Neuronal stem cell (in vitro differentiated cells): ENCODE results near the gene STK10.
"Not testable (repeated sequence)": the region's sequence is repeated elsewhere in the genome, so short reads cannot be mapped to it uniquely, and the experiment has no call there.

Source experiments
- DNase-seq: peaks from one replicate; pipeline ENCODE4 v3.0.0-alpha.2; 2013; ENCODE audit warnings: low spot score
- H2AFZ ChIP-seq: one replicate; pipeline ENCODE4 v1.6.1; 2013; ENCODE audit warnings: mild to moderate bottlenecking, low read length, inconsistent platforms
- H2AK5ac ChIP-seq: 2 replicates; pipeline ENCODE4 v1.6.1; 2013; ENCODE audit warnings: low read depth, mild to moderate bottlenecking, inconsistent platforms, low read length, moderate library complexity, mixed read lengths
- H2BK120ac ChIP-seq: 2 replicates; pipeline ENCODE4 v1.6.1; 2013; ENCODE audit warnings: low read depth, mild to moderate bottlenecking, inconsistent platforms, low read length, moderate library complexity, mixed read lengths
- H2BK12ac ChIP-seq: one replicate; pipeline ENCODE4 v1.6.1; 2013; ENCODE audit warnings: low read length, inconsistent platforms
- H2BK15ac ChIP-seq: 2 replicates; pipeline ENCODE4 v1.6.1; 2013; ENCODE audit warnings: mild to moderate bottlenecking, low read length, inconsistent platforms, mixed read lengths
- H2BK5ac ChIP-seq: one replicate; pipeline ENCODE4 v1.6.1; 2013; ENCODE audit warnings: inconsistent platforms, mild to moderate bottlenecking, low read length, moderate library complexity
- H3K14ac ChIP-seq: one replicate; pipeline ENCODE4 v1.6.1; 2013; ENCODE audit warnings: low read length, inconsistent platforms
- H3K18ac ChIP-seq: 2 replicates; pipeline ENCODE4 v1.6.1; 2013; ENCODE audit warnings: low read length, inconsistent platforms
- H3K23ac ChIP-seq: 2 replicates; pipeline ENCODE4 v1.6.1; 2013; ENCODE audit warnings: low read depth, mild to moderate bottlenecking, mixed read lengths, low read length, inconsistent platforms; ENCODE audit not compliant: poor library complexity
- H3K27ac ChIP-seq: replicated peaks from 3 replicates; pipeline ENCODE4 v1.5.1; 2013; ENCODE audit warnings: low read length, inconsistent platforms
- H3K27me3 ChIP-seq, 3 experiments: 2 replicates each; pipeline ENCODE4 v1.6.1; 2013; ENCODE audit warnings: low read length in 3 of 3, mild to moderate bottlenecking in 2 of 3, inconsistent platforms in 1 of 3, low read depth in 1 of 3, mixed read lengths in 1 of 3, moderate library complexity in 1 of 3; ENCODE audit not compliant: control insufficient read depth in 3 of 3, insufficient read depth in 3 of 3
- H3K36me3 ChIP-seq, 2 donors: replicated peaks in 1 of 2; 2 replicates each; pipeline ENCODE4 v1.6.1; 2013; ENCODE audit warnings: low read length in 2 of 2; ENCODE audit not compliant: control insufficient read depth in 2 of 2, insufficient read depth in 2 of 2
- H3K4ac ChIP-seq: 2 replicates; pipeline ENCODE4 v1.6.1; 2013; ENCODE audit warnings: inconsistent platforms, mild to moderate bottlenecking, low read length, moderate library complexity
- H3K4me1 ChIP-seq, 2 donors: 1 replicate in 1 of 2; 2 replicates in 1 of 2; pipeline ENCODE4 v1.6.1; 2013; ENCODE audit warnings: low read length in 2 of 2, low read depth in 1 of 2; ENCODE audit not compliant: control insufficient read depth in 2 of 2, insufficient read depth in 1 of 2
- H3K4me2 ChIP-seq: one replicate; pipeline ENCODE4 v1.6.1; 2013; ENCODE audit warnings: mild to moderate bottlenecking, low read length, inconsistent platforms; ENCODE audit not compliant: insufficient read depth, poor library complexity, severe bottlenecking
- H3K4me3 ChIP-seq, 2 donors: 2 replicates each; pipeline ENCODE4 v1.5.1; 2013; ENCODE audit warnings: low read length in 2 of 2, mild to moderate bottlenecking in 2 of 2, inconsistent platforms in 1 of 2, moderate library complexity in 1 of 2
- H3K79me1 ChIP-seq: one replicate; pipeline ENCODE4 v1.6.1; 2013; ENCODE audit warnings: low read depth, mild to moderate bottlenecking, inconsistent platforms, low read length, moderate library complexity
- H3K9ac ChIP-seq: one replicate; pipeline ENCODE4 v1.6.1; 2013; ENCODE audit warnings: mild to moderate bottlenecking, low read depth, low read length, inconsistent platforms; ENCODE audit not compliant: poor library complexity
- H3K9me3 ChIP-seq, 2 donors: replicated peaks in 1 of 2; 2 replicates each; pipeline versions ENCODE3 to v1.6.1; 2013; ENCODE audit warnings: low read length in 2 of 2, mild to moderate bottlenecking in 2 of 2, inconsistent platforms in 1 of 2, low read depth in 1 of 2, mixed read lengths in 1 of 2, moderate library complexity in 1 of 2; ENCODE audit not compliant: control insufficient read depth in 2 of 2, insufficient read depth in 1 of 2
- H4K8ac ChIP-seq: one replicate; pipeline ENCODE4 v1.6.1; 2013; ENCODE audit warnings: low read depth, mild to moderate bottlenecking, inconsistent platforms, low read length, moderate library complexity
- H4K91ac ChIP-seq: one replicate; pipeline ENCODE4 v1.6.1; 2013; ENCODE audit warnings: low read length, low read depth, mild to moderate bottlenecking, inconsistent platforms; ENCODE audit not compliant: poor library complexity
- WGBS, 2 donors: extraction: QIAGEN DNeasy Blood & Tissue Kit; methylation state at CpG; one replicate each; pipeline ENCODE4 v1.1.7; 2013; ENCODE audit warnings: missing lambda C conversion rate in 2 of 2, mixed read lengths in 1 of 2; ENCODE audit not compliant: insufficient read length in 2 of 2, insufficient replicate concordance in 1 of 2; ENCODE audit errors: extremely low coverage in 2 of 2; 5-methylcytosine and 5-hydroxymethylcytosine counted together

The STK10 gene

DNA sequence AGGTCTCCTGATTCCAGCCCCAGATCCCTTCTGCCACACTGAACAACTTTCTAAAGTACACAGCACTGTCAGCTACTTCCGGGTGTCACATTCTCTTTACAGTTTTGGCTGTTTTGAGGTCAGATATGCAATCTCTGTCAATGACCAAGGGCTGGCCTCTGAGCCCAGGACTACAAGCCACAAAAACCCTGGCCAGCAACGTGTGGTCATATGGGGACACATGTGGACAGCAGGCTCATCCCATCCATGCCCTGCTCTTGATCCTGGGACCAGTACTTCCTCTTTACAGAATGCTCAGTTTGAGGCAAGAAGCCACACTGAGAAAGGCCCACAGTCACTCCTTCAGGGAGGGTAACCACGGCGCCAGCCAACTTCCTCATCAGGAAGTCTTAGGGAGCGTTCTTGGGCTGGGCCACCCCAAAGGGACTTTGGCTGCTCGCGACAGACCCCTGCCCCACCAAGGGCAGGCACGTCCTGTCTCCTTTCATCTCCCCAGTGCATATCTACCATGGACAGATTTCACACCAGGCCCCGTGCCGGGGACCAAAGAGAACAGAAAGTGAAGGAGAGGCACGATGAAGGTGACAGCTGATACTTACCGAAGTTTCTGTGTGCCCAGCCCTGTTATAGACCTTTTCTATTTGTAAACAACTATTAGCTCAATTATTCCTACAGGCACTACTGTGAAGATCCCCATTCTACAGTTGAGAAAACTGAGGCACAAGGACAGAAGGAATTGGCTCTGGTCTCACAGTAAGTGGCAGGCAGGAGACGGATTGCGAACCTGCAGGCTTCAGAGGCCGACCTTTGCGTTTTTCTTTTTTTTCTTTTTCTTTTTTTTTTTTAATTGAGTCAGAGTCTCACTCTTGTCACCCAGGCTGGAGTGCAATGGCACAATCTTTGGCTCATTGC lies 37.3 kb downstream of the STK10 start:
- Histone ChIP-seq H3K27me3 (no peaks in the 10 kb centered on the region), H4K8ac (no peak overlapping the region), H3K4ac (no peak overlapping the region), H3K14ac (no peak overlapping the region), H2BK5ac (no peak overlapping the region), H3K4me1 (peaks cover 0 to 3% of the 10 kb centered on the region in 2 donors), H2AFZ (no peak overlapping the region), H4K91ac (no peak overlapping the region), H3K79me1 (no peaks in the 10 kb centered on the region), H3K9me3 (no peaks in the 10 kb centered on the region), H3K4me3 (no peak overlapping the region), H2AK5ac (no peak overlapping the region), H3K23ac (peak overlapping the region; percentile 44), H2BK15ac (no peak overlapping the region), H3K36me3 (peaks cover 0 to 8% of the 10 kb centered on the region in 2 donors), H3K27ac (no peak overlapping the region), H3K18ac (peak overlapping the region; percentile 74), H3K9ac (no peak overlapping the region), H2BK120ac (no peak overlapping the region), H2BK12ac (no peak overlapping the region), H3K4me2 (no peak overlapping the region)
- whole genome bisulfite sequencing, 2 donors: no CpG with 5 or more reads among the region's 16 CpGs
- DNase-seq: no peak

DNA sequence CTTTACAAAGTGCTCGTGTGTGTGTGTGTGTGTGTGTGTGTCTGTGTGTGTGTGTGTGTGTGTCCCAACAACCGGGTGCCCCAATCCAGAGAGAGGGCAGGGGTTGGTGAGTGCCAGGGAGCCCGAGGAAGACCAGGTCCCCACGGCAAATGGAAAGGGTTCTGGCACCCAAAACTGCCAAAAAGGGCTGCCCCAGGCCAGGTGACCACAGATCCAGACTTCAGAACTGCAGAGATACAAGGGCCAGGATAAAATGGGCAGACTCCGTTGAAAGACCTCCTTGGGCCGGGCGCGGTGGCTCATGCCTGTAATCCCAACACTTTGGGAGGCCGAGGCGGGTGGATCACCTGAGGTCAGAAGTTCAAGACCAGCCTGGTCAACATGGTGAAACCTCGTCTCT lies 38.5 kb downstream of the STK10 start:
- H3K4me2 ChIP-seq, H3K9ac ChIP-seq, H3K14ac ChIP-seq, H3K79me1 ChIP-seq, H3K4me1 ChIP-seq, DNase-seq, H3K27ac ChIP-seq, H3K4me3 ChIP-seq, H2AFZ ChIP-seq, H3K9me3 ChIP-seq, H2BK120ac ChIP-seq, H4K8ac ChIP-seq, H2AK5ac ChIP-seq, H2BK15ac ChIP-seq, H3K36me3 ChIP-seq, H4K91ac ChIP-seq, H3K4ac ChIP-seq, H2BK5ac ChIP-seq, H2BK12ac ChIP-seq, H3K27me3 ChIP-seq, H3K23ac ChIP-seq, H3K18ac ChIP-seq: not testable (repeated sequence)
- WGBS, 2 donors: no CpG with 5 or more reads among the region's 11 CpGs

DNA sequence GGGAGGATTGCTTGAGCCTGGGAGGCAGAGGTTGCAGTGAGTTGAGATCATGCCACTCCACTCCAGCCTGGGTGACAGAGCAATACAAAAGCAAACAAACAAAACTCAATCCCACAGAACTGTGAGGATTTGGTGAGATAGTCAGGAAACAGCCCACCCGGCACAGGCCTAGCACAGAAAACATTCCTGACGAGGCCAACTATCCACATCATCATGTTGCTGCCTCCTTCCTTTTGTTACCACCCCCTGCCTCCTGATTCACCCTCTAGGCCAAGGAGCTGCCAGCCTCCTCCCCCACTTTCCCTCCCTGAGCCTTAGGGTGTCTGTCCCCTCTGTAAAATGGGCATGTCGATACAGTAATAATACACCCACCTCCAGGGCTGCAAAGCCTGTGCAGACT lies 39.0 kb downstream of the STK10 start:
- no peak overlapping the region for H3K23ac ChIP-seq
- H2BK15ac ChIP-seq: no peak overlapping the region
- H3K79me1 ChIP-seq: no peaks in the 10 kb centered on the region
- no peak overlapping the region for H4K91ac ChIP-seq
- H3K4me2 ChIP-seq: no peak overlapping the region
- H2BK5ac ChIP-seq: no peak overlapping the region
- no peak overlapping the region for H2AK5ac ChIP-seq
- H3K14ac ChIP-seq: no peak overlapping the region
- no peak overlapping the region for H2BK12ac ChIP-seq
- H3K4me3 ChIP-seq: no peak overlapping the region
- H3K4me1 ChIP-seq: peaks cover 0 to 7% of the 10 kb centered on the region in 2 donors
- H3K27ac ChIP-seq: no peak overlapping the region
- H2BK120ac ChIP-seq: no peak overlapping the region
- H2AFZ ChIP-seq: no peak overlapping the region
- no peak overlapping the region for H3K18ac ChIP-seq
- H3K9ac ChIP-seq: no peak overlapping the region
- H3K27me3 ChIP-seq: no peaks in the 10 kb centered on the region
- no CpG with 5 or more reads among the region's 3 CpGs for WGBS, 2 donors
- H3K36me3 ChIP-seq: peaks cover 0 to under 1% of the 10 kb centered on the region in 2 donors
- H3K9me3 ChIP-seq: no peaks in the 10 kb centered on the region
- no peak overlapping the region for H3K4ac ChIP-seq
- no peak for DNase-seq
- H4K8ac ChIP-seq: no peak overlapping the region

DNA sequence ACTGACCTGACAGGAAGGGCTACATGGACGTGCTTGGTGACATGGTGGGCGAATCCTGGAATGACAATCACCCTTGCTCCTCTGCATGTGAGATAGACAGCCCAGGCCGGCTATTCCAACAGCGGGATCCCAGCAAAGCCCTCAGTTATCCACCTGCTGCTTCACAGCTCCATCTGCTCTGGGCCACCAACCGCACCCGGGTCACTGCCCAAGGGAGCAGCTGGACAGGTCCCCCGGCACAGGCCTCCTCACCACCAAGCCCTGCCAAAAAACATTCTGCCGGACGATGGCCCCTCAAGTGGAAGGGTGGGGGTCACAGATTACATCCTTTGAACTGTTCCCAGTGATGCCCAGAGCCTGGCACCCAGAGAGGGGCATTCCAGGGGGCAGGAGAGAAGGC lies 39.6 kb downstream of the STK10 start:
- Histone ChIP-seq H4K8ac (no peak overlapping the region), H3K4me2 (no peak overlapping the region), H2AFZ (no peak overlapping the region), H3K27me3 (no peaks in the 10 kb centered on the region), H2BK5ac (no peak overlapping the region), H4K91ac (no peak overlapping the region), H3K4me3 (no peak overlapping the region), H3K14ac (no peak overlapping the region), H3K18ac (no peak overlapping the region), H3K36me3 (no peaks in the 10 kb centered on the region), H3K23ac (peak overlapping the region; percentile 3), H3K4me1 (peaks cover 0 to 7% of the 10 kb centered on the region in 2 donors), H2AK5ac (no peak overlapping the region), H3K27ac (no peak overlapping the region), H2BK120ac (no peak overlapping the region), H3K9ac (no peak overlapping the region), H3K79me1 (no peaks in the 10 kb centered on the region), H3K9me3 (no peaks in the 10 kb centered on the region), H2BK15ac (no peak overlapping the region), H2BK12ac (no peak overlapping the region), H3K4ac (no peak overlapping the region)
- WGBS, 2 donors: no CpG with 5 or more reads among the region's 9 CpGs
- no peak for DNase-seq
